Hematopoietic multipotent progenitor cell treated with erythropoietin and hydrocortisone succinate and interleukin-3 and kit ligand, for 6 days (in vitro differentiated cells): ENCODE results near the gene ADAM23.
"Not testable (repeated sequence)": the region's sequence is repeated elsewhere in the genome, so short reads cannot be mapped to it uniquely, and the experiment has no call there.

Experiments used
- DNase-seq: peaks from one replicate; pipeline ENCODE4 v3.0.0-alpha.2; 2015

ADAM23 gene, protein sequence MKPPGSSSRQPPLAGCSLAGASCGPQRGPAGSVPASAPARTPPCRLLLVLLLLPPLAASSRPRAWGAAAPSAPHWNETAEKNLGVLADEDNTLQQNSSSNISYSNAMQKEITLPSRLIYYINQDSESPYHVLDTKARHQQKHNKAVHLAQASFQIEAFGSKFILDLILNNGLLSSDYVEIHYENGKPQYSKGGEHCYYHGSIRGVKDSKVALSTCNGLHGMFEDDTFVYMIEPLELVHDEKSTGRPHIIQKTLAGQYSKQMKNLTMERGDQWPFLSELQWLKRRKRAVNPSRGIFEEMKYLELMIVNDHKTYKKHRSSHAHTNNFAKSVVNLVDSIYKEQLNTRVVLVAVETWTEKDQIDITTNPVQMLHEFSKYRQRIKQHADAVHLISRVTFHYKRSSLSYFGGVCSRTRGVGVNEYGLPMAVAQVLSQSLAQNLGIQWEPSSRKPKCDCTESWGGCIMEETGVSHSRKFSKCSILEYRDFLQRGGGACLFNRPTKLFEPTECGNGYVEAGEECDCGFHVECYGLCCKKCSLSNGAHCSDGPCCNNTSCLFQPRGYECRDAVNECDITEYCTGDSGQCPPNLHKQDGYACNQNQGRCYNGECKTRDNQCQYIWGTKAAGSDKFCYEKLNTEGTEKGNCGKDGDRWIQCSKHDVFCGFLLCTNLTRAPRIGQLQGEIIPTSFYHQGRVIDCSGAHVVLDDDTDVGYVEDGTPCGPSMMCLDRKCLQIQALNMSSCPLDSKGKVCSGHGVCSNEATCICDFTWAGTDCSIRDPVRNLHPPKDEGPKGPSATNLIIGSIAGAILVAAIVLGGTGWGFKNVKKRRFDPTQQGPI

DNA sequence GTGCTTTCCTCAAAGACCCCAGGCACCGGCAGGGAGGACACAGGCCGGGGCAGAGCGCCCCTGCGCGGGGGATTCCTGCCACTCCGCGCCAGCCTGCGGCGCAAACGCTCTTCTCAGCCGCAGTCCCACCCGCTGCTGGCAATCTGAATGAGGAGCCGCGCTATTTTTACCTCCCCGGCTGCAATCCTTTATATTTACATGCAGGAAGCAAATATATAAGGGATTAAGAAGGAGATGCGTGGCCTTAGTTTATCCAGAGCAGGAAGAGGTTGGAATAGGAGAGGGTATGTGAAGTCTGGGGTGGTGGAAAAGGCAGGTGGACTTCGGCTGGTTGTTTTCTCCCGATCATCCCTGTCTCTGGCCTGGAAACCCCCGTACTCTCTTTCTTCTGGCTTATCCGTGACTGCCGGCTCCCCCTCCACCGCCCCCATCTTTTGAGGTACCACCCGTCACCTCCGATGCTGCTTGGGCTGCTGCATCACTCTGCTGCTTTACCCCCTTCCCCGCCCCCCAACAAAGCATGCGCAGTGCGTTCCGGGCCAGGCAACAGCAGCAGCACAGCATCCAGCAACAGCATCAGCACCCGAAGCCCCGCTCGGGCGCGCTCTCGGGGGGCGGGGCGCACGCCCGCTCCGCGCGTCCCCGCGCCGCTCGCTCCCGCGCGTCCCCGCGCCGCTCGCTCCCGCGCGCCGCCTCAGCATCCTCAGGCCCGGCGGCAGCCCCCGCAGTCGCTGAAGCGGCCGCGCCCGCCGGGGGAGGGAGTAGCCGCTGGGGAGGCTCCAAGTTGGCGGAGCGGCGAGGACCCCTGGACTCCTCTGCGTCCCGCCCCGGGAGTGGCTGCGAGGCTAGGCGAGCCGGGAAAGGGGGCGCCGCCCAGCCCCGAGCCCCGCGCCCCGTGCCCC lies at the start of gene ADAM23:
Gene ADAM23, plus strand, starts transcription at position 700 of the 902 bp plus-strand sequence. CDS start 335 bp downstream, outside the sequence.
- no peak for DNase-seq

- DNase-seq = no peak
Measured at GRCh38 chr2:206396211-206396610, 47.1 kb upstream of the ADAM23 start.

DNA sequence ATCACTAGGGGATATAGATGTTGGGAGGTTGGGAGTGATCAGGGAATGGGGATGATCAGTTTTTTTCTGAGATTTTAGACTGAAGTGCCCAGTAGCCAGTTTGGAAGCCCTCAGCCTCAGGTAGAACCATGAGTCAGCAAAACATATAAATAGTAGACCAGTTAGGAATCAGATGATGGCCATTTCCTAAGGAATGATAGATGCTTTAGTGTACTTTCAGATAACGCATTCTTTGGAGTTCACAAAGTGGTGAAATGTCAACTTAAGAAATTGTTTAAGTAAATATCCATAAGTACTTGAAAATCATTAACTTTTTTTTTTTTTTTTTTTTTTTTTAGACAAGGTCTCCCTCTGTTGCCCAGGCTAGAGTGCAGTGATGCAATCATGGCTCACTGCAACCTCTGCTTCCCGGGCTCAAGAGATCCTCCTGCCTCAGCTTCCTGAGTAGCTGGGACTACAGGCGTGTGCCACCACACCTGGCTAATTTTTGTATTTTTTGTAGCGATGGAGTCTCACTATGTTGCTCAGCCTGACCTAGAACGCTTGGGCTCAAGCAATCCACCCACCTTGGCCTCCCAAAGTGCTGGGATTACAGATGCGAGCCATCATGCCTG lies 40.3 kb upstream of the ADAM23 start:
- DNase-seq = not testable (repeated sequence)

DNA sequence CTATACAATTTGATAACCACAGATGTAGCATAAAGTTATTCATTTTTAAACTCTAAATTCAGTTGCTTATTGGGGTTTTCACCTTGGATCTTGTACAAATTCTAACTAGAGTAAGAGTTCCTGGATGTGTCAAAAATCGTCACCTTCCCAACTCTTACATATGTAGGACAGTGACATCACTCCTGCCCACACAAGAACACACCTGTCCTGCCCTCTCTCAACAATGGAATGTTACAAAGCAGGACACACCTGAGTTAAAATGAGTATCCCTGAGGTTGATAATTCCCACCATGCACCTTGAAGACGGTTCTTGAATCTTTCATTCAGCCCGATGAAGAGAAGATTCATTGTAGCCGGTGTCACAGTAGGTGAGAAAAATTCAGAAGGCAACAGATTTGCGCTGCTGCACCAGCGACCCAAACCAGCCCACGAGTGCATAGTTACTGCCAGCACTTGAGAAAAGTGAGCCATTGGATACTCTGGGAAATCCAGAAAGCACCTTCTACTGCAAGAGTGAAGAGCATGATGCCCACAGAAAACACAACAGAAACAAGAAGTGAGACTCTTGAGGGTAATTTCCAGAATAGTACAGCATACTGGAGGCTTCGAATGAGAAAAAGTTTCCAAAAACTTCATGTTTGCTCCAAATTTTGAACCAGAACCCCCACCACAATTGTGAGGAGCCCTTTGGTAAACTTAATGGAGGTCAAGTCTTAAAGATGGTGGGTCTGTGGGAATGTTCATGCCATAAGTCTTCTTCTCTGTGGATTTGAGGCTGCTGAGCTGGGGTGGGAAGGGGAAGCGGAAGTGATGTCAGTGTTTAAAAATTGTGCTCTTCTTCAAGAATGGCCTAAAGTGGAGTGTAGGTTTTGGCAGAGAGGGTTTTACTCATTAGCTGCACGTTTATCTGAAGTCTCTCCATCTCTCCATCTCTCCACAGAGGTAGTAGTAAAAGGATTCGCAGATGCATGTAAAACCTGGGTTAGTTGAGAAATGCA lies 34.7 kb upstream of the ADAM23 start:
- no peak for DNase-seq

GRCh38 chr2:206410714-206411113 lies 32.6 kb upstream of the ADAM23 start:
- DNase-seq = no peak

- DNase-seq = no peak
Measured at GRCh38 chr2:206415618-206416243, 27.6 kb upstream of the ADAM23 start.

DNA sequence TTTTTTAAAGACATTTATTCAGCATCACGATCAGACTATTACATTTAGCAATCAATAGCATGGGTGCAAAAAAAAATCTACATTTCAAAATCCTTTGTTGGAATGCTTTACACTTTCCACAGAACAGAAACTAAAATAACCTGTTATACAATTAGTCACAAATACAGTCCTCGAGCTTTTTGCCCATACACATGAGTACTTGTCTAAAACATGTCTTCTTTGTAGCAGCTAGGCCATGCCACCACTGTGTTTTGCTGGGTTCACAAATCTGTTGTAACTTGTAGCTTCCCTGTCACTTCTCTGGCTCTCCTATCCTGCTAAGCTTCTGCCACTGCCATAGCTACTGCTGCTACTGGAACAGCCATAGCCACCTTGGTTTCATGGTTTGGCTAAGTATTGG lies 24.4 kb upstream of the ADAM23 start:
- DNase-seq = no peak

DNA sequence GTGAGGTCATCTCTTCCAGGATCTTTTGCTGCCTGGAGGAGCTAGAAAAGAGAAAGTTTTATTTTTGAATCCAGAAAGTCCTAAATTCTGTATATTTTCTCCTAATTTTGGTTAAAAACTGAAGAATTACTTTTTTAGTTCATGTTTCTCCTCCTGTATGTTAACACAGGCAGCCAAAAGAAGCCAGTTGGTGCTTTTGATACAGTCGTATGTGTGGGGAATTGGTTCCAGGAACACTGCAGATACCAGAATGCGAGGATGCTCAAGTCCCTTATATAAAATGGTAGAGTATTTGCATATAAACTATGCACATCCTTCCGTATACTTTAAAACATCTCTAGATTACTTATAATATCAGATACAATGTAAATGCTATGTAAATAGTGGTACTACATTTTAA lies 22.6 kb upstream of the ADAM23 start:
- DNase-seq = no peak

GRCh38 chr2:206422493-206422892 lies 20.8 kb upstream of the ADAM23 start:
- DNase-seq = no peak

- DNase-seq = no peak
Measured at GRCh38 chr2:206423147-206423546, 20.2 kb upstream of the ADAM23 start.

- DNase-seq = no peak
Measured at GRCh38 chr2:206424134-206424533, 19.2 kb upstream of the ADAM23 start.

DNA sequence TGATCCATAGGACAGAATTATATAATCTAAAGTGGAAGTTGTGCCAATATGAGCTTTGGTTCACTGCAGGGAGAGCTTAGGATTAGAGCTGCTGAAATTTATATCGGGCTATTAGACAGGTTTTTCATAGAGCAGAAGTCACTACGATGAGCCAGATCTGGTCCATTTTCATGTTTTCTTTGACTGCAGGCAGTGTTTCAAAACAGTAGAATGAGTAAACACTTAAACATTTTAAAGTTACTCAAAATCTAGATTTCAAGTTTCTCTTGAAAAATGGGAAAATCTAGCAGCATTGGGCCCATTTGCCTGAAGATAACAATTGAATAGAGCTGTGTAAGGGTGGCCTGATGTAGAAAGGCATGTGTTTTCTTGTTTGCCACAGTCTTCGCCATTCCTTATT lies 14.5 kb upstream of the ADAM23 start:
- DNase-seq = no peak

GRCh38 chr2:206430452-206430851 lies 12.9 kb upstream of the ADAM23 start:
- no peak for DNase-seq

- no peak for DNase-seq
Measured at GRCh38 chr2:206431439-206431838, 11.9 kb upstream of the ADAM23 start.

- DNase-seq = no peak
Measured at GRCh38 chr2:206432193-206433082, 10.9 kb upstream of the ADAM23 start.

- DNase-seq = no peak
Measured at GRCh38 chr2:206433190-206433589, 10.1 kb upstream of the ADAM23 start.

DNA sequence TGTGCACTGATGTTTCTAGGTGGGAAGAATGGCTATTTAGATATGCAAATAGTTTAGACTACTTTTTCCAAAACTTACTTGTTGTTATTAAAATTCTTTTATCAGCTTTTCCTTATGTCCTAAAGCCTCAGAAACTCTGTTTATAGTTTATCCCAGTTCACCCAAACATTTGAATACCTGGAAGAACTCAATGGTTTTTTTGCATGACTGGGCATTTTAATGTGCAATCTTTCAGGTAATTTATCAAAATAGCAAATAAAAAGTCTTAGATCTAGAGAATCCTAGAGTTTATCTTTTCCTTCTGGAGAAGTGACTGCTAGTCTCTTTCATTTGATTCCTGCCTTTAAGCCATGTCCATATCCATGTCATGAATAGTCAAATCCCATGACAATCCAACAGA lies 9.6 kb upstream of the ADAM23 start:
- DNase-seq = no peak

- no peak for DNase-seq
Measured at GRCh38 chr2:206435742-206436141, 7.6 kb upstream of the ADAM23 start.

- DNase-seq = no peak
Measured at GRCh38 chr2:206438196-206438724, 5.1 kb upstream of the ADAM23 start.
